ENCODE data around the gene ZP3. TPM values are rescaled to one million over a fixed set of nuclear protein-coding genes. Genes with fewer than 3 reads are reported as not detected.
A peak's percentile ranks its signal among the peaks of the same experiment; 100 is the strongest.
"Not testable (repeated sequence)": the region's sequence is repeated elsewhere in the genome, so short reads cannot be mapped to it uniquely, and the experiment has no call there.

ZP3 gene
- total and polyA plus RNA-seq, 10 donors = 1.3 to 7.5 (median 3.5) TPM

DNA sequence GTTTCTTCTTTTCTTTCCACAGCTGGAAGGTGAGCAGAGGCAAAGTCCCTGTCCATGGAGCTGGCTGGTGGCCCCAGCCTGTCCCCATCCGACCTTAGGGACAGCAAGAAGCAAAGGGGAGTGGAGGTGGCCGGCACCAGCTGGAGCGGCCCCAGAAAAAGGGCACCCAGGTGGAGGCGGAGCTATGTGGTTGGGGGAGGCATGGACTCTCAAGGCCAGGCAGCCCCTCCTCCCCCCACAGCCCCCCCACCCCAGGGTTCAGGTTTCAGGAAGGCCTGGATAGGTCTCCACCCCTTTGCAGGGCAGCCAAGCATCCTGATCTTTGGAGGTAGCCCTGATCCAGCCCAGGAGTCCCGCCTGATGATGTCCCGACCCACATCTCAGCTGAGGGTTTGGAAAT is 15.2 kb upstream of the ZP3 start, which contains the start of gene SSC4D:
Gene SSC4D, minus strand, starts transcription at position 161 of the 400 bp plus-strand sequence. CDS start 5,258 bp downstream, outside the sequence.
- Histone ChIP-seq H3K9me3 (no peaks in the 10 kb centered on the region), H3K27me3 (replicated peaks in 1 of 7) (no peaks in the 10 kb centered on the region), H3K4me3 (no peak within 1 kb of the TSS), H3K36me3 (no peaks in the 10 kb centered on the region), H3K4me1 (peaks cover 0 to 3% (median 0%) of the 10 kb centered on the region in 6 donors), H3K27ac (no peak within 1 kb of the TSS)
- intact Hi-C loops (cut with DNase I; ENCODE audit: low total_unique reads) = no loop called here
- TF ChIP-seq, protein P1, sequence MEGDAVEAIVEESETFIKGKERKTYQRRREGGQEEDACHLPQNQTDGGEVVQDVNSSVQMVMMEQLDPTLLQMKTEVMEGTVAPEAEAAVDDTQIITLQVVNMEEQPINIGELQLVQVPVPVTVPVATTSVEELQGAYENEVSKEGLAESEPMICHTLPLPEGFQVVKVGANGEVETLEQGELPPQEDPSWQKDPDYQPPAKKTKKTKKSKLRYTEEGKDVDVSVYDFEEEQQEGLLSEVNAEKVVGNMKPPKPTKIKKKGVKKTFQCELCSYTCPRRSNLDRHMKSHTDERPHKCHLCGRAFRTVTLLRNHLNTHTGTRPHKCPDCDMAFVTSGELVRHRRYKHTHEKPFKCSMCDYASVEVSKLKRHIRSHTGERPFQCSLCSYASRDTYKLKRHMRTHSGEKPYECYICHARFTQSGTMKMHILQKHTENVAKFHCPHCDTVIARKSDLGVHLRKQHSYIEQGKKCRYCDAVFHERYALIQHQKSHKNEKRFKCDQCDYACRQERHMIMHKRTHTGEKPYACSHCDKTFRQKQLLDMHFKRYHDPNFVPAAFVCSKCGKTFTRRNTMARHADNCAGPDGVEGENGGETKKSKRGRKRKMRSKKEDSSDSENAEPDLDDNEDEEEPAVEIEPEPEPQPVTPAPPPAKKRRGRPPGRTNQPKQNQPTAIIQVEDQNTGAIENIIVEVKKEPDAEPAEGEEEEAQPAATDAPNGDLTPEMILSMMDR (IDR thresholded peaks at IDR 0.05 in 8 of 11, conservative IDR thresholded peaks at IDR 0.05 in 3 of 11) = no peak
- no peak for TF ChIP-seq POLR2A (IDR thresholded peaks at IDR 0.05)
- TF ChIP-seq POLR2AphosphoS5 (IDR thresholded peaks at IDR 0.05) = no peak
- WGBS, 5 donors = 75 to 87% (median 84%) methylated on average over 6 of the region's 6 CpGs
- no peak for DNase-seq

- TF ChIP-seq POLR2A (IDR thresholded peaks at IDR 0.05) = no peak
- TF ChIP-seq POLR2AphosphoS5 (IDR thresholded peaks at IDR 0.05) = no peak
- TF ChIP-seq, protein P1 (IDR thresholded peaks at IDR 0.05 in 8 of 11, conservative IDR thresholded peaks at IDR 0.05 in 3 of 11) = no peak
- intact Hi-C loops (cut with DNase I; ENCODE audit: low total_unique reads) = no loop called here
- no peak for DNase-seq
Observed at GRCh38 chr7:76411626-76412025, 13.1 kb upstream of the ZP3 start.

DNA sequence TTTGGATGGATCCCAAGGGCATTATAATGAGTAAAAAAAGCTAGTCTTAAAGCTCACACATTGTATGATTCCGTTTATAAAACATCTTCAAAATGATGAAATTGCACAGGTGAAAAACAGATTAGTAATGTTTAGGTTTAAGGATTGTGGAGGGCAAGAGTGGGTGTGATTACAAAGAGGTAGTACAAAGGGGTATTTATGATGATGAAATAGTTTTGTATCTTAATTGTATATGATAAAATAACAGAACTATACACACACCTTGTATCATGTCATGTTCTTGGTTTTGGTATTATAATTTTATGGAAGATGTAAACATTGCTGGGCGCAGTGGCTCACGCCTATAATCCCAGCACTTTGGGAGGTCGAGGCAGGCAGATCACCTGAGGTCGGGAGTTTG is 12.5 kb upstream of the ZP3 start:
- Histone ChIP-seq H3K4me3 (no peak overlapping the region), H3K4me1 (no peaks in the 10 kb centered on the region), H3K27me3 (replicated peaks in 1 of 7) (no peaks in the 10 kb centered on the region), H3K9me3 (no peaks in the 10 kb centered on the region), H3K27ac (no peak overlapping the region), H3K36me3 (no peaks in the 10 kb centered on the region)
- WGBS, 5 donors = 74 to 88% (median 87%) methylated on average over 5 of the region's 5 CpGs
- DNase-seq = no peak
- intact Hi-C loops (cut with DNase I; ENCODE audit: low total_unique reads) = no loop called here
- TF ChIP-seq, protein P1 (IDR thresholded peaks at IDR 0.05 in 8 of 11, conservative IDR thresholded peaks at IDR 0.05 in 3 of 11) = no peak
- TF ChIP-seq POLR2AphosphoS5 (IDR thresholded peaks at IDR 0.05) (no peak), POLR2A (IDR thresholded peaks at IDR 0.05) (no peak)

More at GRCh38 chr7:76411626-76412025, 13.1 kb upstream of the ZP3 start:
- H3K36me3 ChIP-seq = no peaks in the 10 kb centered on the region
- H3K27me3 ChIP-seq (replicated peaks in 1 of 7) = no peaks in the 10 kb centered on the region
- no peak overlapping the region for H3K27ac ChIP-seq
- no peak overlapping the region for H3K4me3 ChIP-seq
- H3K9me3 ChIP-seq = no peaks in the 10 kb centered on the region
- WGBS, 5 donors = 41 to 70% (median 59%) methylated on average over 1 of the region's 1 CpG
- no peaks in the 10 kb centered on the region for H3K4me1 ChIP-seq

GRCh38 chr7:76417654-76418310 is 7.0 kb upstream of the ZP3 start:
- H3K36me3 ChIP-seq; intact Hi-C loops (cut with DNase I; ENCODE audit: low total_unique reads); H3K4me3 ChIP-seq; H3K27me3 ChIP-seq (replicated peaks in 1 of 7); DNase-seq; H3K27ac ChIP-seq; H3K9me3 ChIP-seq: not testable (repeated sequence)
- 90 to 96% (median 94%) methylated on average over 10 of the region's 10 CpGs for WGBS, 5 donors
- peaks cover 0 to 15% (median 2%) of the 10 kb centered on the region in 6 donors for H3K4me1 ChIP-seq

- WGBS, 5 donors = 84 to 90% (median 88%) methylated on average over 6 of the region's 6 CpGs
- intact Hi-C loops (cut with DNase I; ENCODE audit: low total_unique reads); H3K27me3 ChIP-seq (replicated peaks in 1 of 7); H3K36me3 ChIP-seq; H3K4me3 ChIP-seq; H3K27ac ChIP-seq; H3K9me3 ChIP-seq: not testable (repeated sequence)
- DNase-seq = peak; percentile 15
- H3K4me1 ChIP-seq = peaks cover 0 to 15% (median 2%) of the 10 kb centered on the region in 6 donors
Observed at GRCh38 chr7:76421097-76421496, 3.7 kb upstream of the ZP3 start.
